Naive thymus-derived CD8-positive, alpha-beta T cell (primary cell): ENCODE results near the gene TRAF3. TPM values are rescaled to one million over a fixed set of nuclear protein-coding genes. Genes with fewer than 3 reads are reported as not detected.
"Not testable (repeated sequence)": the region's sequence is repeated elsewhere in the genome, so short reads cannot be mapped to it uniquely, and the experiment has no call there.

Experiments
- ATAC-seq, 2 donors: fragments of 150-1000 bp; cut with Tn5 transposase in 1 of 2; sonication (Bioruptor Pico), chemical (Tn5 transposase) in 1 of 2; 1 replicate in 1 of 2; 2 replicates in 1 of 2; pipeline ENCODE4 v1.10.0; 2021; ENCODE audit warnings: mild to moderate bottlenecking in 2 of 2, moderate library complexity in 2 of 2
- POLR2A ChIA-PET: fragments of 350-600 bp; sonication (Branson Sonifier 250); formaldehyde crosslinking; loops from one replicate; lab custom pipeline; 2021; ENCODE audit warnings: antibody characterized with exemption; lab: Charles Lee
- DNase-seq, 10 donors: peaks; one replicate each; pipeline versions ENCODE4 v3.0.0 to v3.0.0-alpha.2; 2020 to 2022
- H3K27ac Mint-ChIP-seq, 10 donors: one replicate each; pipeline ENCODE4 v1.8.0; 2020 to 2022; ENCODE audit warnings: mild to moderate bottlenecking in 10 of 10, mixed read lengths in 10 of 10, moderate library complexity in 4 of 10, inconsistent platforms in 1 of 10
- H3K27me3 Mint-ChIP-seq, 5 donors: one replicate each; pipeline ENCODE4 v1.8.0; 2021 to 2022; ENCODE audit warnings: mixed read lengths in 5 of 5
- H3K36me3 Mint-ChIP-seq, 3 donors: one replicate each; pipeline ENCODE4 v1.8.0; 2020 to 2022; ENCODE audit warnings: mixed read lengths in 3 of 3, mild to moderate bottlenecking in 2 of 3, inconsistent platforms in 1 of 3
- H3K4me1 Mint-ChIP-seq, 4 donors: one replicate each; pipeline ENCODE4 v1.8.0; 2021 to 2022; ENCODE audit warnings: mixed read lengths in 4 of 4
- H3K4me3 Mint-ChIP-seq, 10 donors: one replicate each; pipeline ENCODE4 v1.8.0; 2020 to 2022; ENCODE audit warnings: mild to moderate bottlenecking in 10 of 10, mixed read lengths in 10 of 10, moderate library complexity in 6 of 10, inconsistent platforms in 1 of 10
- H3K9me3 Mint-ChIP-seq, 9 donors: one replicate each; pipeline ENCODE4 v1.8.0; 2020 to 2022; ENCODE audit warnings: mixed read lengths in 9 of 9, mild to moderate bottlenecking in 3 of 9, inconsistent platforms in 1 of 9, moderate library complexity in 1 of 9
- polyA plus RNA-seq, 3 donors: library from polyadenylated mRNA; unstranded; fragments of 300-500 nt; fragmentation: Illumina TruSeq; gene quantifications; one replicate each; pipeline ENCODE4 v1.2.3, GENCODE V29; 2021
- total RNA-seq, 8 experiments: library from RNA in 2 of 8; stranded (reverse) in 2 of 8; gene quantifications; one replicate each; pipeline ENCODE4 v1.2.3 and lab custom pipeline; 2021 to 2026

The TRAF3 gene
- total and polyA plus RNA-seq, 5 experiments from 2014 or later: 13.3 to 45.2 (median 18.5) TPM

DNA sequence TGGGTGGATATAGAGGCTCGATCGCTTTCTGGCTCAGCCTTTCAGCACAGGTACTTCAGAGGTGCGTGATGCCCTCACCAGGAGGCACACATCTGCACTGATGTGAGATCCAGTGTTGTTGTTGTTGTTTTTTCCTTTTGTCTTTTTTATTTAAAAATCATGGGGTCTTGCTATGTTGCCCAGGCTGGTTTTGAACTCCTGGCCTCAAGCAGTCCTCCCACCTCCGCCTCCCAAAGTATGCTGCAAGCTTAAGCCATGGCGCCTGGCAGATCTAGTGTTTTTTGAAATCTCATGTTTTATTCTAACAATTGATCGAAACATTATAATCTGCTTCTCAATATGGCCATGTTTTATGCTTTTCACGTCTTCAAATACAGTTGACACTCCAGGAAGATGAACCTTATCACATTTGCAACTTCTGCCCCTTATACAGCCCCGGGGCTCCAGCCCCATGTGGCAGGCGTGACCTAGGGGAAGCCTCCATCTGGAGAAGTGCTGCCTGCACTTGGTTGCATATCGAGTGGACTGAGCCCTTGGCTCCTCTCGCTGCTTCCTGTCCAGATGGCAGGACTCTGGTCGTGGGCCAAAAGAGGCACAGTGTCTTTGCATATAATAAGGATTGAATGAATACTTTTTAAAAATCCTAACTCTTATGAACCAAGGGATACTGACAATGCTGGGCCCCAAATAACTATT is 71.7 kb downstream of the TRAF3 start:
- H3K4me1 Mint-ChIP-seq: peaks cover 10 to 24% (median 18%) of the 10 kb centered on the region in 4 donors
- DNase-seq (no peak), ATAC-seq (no peak)
- no peaks in the 10 kb centered on the region for H3K9me3 Mint-ChIP-seq
- POLR2A ChIA-PET: no interaction called here
- H3K36me3 Mint-ChIP-seq: peaks cover 0 to 39% (median 8%) of the 10 kb centered on the region in 3 donors
- peak overlapping the region in 5 of 10 donors; percentile 8 to 89 (median 29) for H3K27ac Mint-ChIP-seq
- no peak overlapping the region for H3K4me3 Mint-ChIP-seq
- no peaks in the 10 kb centered on the region for H3K27me3 Mint-ChIP-seq

DNA sequence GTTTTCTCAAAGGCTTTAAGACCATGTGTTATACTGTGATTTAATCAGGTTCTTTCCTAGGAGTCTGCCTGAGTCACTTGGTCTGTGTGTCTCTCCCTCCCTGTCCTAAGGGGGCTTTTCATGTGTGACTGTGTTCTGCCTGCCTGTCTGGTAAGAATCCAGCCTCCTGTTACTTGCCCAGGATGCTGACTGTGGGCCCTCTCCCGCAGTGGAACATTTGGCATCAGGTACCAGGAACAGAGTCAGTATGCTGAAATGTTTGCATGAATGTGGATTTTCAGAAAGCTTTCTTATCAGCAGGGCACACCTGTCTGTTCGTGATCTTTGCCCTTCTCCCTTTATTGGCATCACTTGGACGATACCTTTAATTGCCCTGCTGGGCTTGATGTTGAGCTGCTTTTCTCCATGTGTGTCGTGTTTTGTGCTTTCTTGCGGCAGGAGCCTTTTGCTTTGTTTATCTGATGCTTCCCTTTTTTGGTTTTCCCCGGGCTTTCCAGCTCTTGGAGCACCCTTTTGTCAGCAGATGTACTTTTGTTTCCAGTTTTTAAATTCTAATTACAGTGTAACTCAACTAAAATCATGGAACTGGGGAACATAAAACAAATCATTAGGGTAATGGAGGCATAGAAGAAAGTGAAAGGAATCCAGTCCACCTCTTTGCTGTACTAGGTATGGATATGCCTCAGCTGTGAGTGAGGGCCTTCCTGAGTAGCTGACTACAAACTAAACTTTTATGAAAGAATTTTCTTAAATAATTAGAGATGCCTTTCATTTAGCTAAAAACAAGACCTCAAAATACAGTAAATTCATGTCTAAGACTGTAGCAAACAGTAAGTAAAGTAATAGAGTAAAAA is 72.5 kb downstream of the TRAF3 start:
- peak overlapping the region in 6 of 10 donors; percentile 25 to 89 (median 46) for H3K27ac Mint-ChIP-seq
- POLR2A ChIA-PET: no interaction called here
- ATAC-seq: no peak
- peaks cover 11 to 27% (median 20%) of the 10 kb centered on the region in 4 donors for H3K4me1 Mint-ChIP-seq
- no peaks in the 10 kb centered on the region for H3K27me3 Mint-ChIP-seq
- peaks cover 0 to 41% (median 8%) of the 10 kb centered on the region in 3 donors for H3K36me3 Mint-ChIP-seq
- H3K9me3 Mint-ChIP-seq: no peaks in the 10 kb centered on the region
- H3K4me3 Mint-ChIP-seq: no peak overlapping the region
- DNase-seq: no peak

DNA sequence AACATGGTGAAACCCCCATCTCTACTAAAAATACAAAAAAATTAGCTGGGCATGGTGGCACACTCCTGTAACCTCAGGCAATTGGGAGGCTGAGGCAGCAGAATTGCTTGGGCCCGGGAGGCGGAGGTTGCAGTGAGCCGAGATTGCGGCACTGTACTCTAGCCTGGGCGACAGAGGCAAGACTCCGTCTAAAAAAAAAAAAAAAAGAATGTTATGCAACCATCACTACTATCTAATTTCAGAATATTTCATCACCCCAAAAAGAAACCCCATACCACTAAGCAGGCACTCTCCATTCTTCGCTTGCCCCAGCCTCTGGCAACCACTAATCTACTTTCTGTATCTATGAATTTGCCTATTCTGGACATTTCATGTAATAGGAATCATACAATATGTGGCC is 76.4 kb downstream of the TRAF3 start:
- ATAC-seq (no peak), DNase-seq (no peak)
- Mint-ChIP-seq H3K36me3 (peaks cover 10 to 53% (median 36%) of the 10 kb centered on the region in 3 donors), H3K4me3 (no peak overlapping the region), H3K27ac (no peak overlapping the region), H3K4me1 (peaks cover 18 to 30% (median 27%) of the 10 kb centered on the region in 4 donors), H3K9me3 (peaks cover 0 to 6% (median 0%) of the 10 kb centered on the region in 9 donors), H3K27me3 (no peaks in the 10 kb centered on the region)
- POLR2A ChIA-PET: no interaction called here

DNA sequence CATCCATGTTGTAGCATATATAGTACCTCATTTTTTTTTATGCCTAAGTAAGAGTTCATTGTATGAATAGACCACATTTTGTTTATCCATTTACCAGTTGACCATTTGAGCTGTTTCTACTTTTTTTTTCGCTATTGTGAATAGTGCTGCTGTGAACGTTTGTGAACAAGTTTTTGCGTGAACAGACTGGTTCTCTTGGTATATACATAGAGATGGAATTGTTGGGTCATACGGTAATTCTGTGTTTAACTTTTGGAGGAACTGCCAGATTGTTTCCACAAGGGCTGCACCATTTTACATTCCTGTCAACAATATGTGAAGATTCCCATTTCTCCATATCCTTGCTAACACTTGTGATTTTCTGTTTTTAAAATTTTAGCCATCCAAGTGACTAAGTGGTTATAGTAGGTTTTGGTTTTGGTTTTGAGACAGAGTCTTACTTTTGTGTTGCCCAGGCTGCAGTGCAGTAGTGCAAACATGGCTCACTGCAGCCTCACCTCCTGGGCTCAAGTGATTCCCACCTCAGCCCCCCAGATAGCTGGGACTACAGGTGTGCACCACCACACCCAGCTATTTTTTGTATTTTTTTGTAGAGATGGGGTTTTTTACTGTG is 76.9 kb downstream of the TRAF3 start:
- peaks cover 10 to 55% (median 41%) of the 10 kb centered on the region in 3 donors for H3K36me3 Mint-ChIP-seq
- H3K27ac Mint-ChIP-seq: no peak overlapping the region
- POLR2A ChIA-PET: interaction anchor here (0.7 kb wide), 1 partner anchor 86 kb away, joined by 3 read pairs; no protein-coding TSS in a partner anchor
- DNase-seq (no peak), ATAC-seq (no peak)
- no peaks in the 10 kb centered on the region for H3K27me3 Mint-ChIP-seq
- H3K9me3 Mint-ChIP-seq: peaks cover 0 to 6% (median 0%) of the 10 kb centered on the region in 9 donors
- H3K4me1 Mint-ChIP-seq: peaks cover 15 to 26% (median 23%) of the 10 kb centered on the region in 4 donors
- no peak overlapping the region for H3K4me3 Mint-ChIP-seq

DNA sequence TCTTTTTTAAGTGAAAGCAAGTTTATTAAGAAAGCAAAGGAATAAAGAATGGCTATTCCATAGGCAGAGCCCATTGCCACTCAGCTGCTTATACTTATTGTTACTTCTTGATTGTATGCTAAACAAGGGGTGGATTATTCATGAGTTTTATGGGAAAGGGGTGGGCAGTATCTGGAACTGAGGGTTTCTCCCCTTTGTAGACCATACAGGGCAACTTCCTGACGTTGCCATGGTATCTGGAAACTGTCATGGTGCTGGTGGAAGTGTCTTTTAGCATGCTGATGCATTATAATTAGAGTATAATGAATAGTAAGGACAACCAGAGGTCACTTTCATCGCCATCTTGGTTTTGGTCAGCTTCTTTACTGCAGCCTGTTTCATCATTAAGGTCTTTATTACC is 78.9 kb downstream of the TRAF3 start:
- H3K9me3 Mint-ChIP-seq: peaks cover 0 to 20% (median 2%) of the 10 kb centered on the region in 9 donors
- H3K4me1 Mint-ChIP-seq: peaks cover 11 to 17% (median 14%) of the 10 kb centered on the region in 4 donors
- H3K4me3 Mint-ChIP-seq: no peak overlapping the region
- H3K36me3 Mint-ChIP-seq: peaks cover 14 to 52% (median 47%) of the 10 kb centered on the region in 3 donors
- H3K27me3 Mint-ChIP-seq: no peaks in the 10 kb centered on the region
- no peak overlapping the region for H3K27ac Mint-ChIP-seq
- DNase-seq (no peak), ATAC-seq (no peak)
- POLR2A ChIA-PET: no interaction called here

DNA sequence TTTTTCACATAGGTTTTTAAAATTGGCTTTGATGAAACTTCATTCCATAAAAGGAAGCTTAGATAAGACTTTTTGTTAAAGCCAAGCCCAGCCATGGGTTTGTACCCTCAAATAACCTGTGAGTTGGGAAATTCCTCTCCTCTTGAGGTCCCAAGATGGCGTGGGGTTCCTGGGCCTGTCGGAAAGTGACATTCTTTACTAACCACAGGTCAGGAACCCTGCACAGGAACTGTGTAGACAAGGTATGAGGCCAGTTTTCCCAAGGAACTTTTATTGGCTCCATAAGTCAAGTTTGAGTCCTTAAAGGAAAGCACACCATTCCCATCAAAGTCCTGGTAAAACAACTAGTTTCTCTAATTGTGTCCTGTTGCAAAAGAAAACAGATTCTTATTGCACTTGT is 80.2 kb downstream of the TRAF3 start:
- peaks cover 0 to 31% (median 10%) of the 10 kb centered on the region in 9 donors for H3K9me3 Mint-ChIP-seq
- no peak overlapping the region for H3K27ac Mint-ChIP-seq
- POLR2A ChIA-PET: interaction anchor here (0.6 kb wide), 1 partner anchor 202 kb away, joined by 3 read pairs; no protein-coding TSS in a partner anchor
- ATAC-seq (no peak), DNase-seq (no peak)
- peaks cover 25 to 62% (median 47%) of the 10 kb centered on the region in 3 donors for H3K36me3 Mint-ChIP-seq
- no peaks in the 10 kb centered on the region for H3K27me3 Mint-ChIP-seq
- no peak overlapping the region for H3K4me3 Mint-ChIP-seq
- peaks cover 10 to 14% (median 13%) of the 10 kb centered on the region in 4 donors for H3K4me1 Mint-ChIP-seq

DNA sequence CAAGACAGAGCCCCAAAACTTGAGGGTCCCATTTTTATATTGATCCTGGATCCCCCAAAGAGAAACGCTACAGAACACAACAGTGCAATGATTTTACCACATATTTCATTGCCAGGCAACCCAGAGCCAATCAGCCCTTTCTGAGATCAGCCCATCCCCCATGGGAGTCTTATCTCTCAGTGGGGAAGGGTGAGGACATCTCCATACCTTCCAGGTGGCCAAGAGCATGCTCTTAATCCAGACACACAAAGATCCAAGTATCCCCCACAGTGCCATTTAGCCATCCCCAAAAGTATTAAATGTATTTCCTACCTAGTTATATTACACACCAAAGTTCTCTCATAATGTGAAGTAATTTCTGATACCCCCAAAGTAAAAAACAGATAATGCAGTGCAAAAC is 82.7 kb downstream of the TRAF3 start:
- Mint-ChIP-seq H3K27ac (peak overlapping the region in 1 of 10 donors; percentile 37), H3K4me1 (peaks cover 5 to 9% (median 7%) of the 10 kb centered on the region in 4 donors), H3K36me3 (peaks cover 38 to 69% (median 59%) of the 10 kb centered on the region in 3 donors), H3K27me3 (no peaks in the 10 kb centered on the region), H3K9me3 (peaks cover 0 to 37% (median 13%) of the 10 kb centered on the region in 9 donors), H3K4me3 (no peak overlapping the region)
- no peak for ATAC-seq
- POLR2A ChIA-PET: no interaction called here
- no peak for DNase-seq

DNA sequence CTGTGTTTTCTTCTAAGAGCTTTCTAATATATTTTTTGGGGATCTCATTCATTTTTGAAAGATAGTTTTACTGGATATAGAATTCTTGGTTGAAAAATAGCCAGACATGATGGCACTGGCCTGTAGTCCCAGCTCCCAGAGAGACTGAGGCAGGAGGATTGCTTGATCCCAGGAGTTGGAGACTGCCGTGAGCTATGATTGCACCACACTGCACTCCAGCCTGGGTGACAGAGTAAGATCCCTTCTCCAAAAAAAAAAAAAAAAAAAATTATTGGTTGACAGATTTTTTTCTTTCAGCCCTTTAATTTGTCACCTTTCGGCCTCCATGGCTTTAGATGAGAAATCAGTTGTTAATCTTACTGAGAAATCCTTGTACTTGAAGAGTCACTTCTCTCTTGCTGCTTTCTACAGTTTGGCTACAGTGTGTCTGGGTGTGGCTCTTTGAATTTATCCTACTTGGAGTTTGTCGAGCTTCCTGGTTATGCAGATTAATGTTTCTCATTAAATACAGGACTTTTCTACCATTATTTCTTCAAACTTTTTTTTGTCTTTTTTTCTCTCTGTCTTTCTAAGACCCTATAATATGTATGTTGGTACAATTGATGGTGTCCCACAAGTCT is 85.0 kb downstream of the TRAF3 start:
- H3K4me1 Mint-ChIP-seq: peaks cover 0 to 6% (median 3%) of the 10 kb centered on the region in 4 donors
- POLR2A ChIA-PET: no interaction called here
- peaks cover 0 to 34% (median 13%) of the 10 kb centered on the region in 9 donors for H3K9me3 Mint-ChIP-seq
- peak overlapping the region in 1 of 10 donors; percentile 15 for H3K27ac Mint-ChIP-seq
- ATAC-seq: no peak
- H3K36me3 Mint-ChIP-seq: peaks cover 30 to 59% (median 51%) of the 10 kb centered on the region in 3 donors
- H3K4me3 Mint-ChIP-seq: no peak overlapping the region
- no peak for DNase-seq
- no peaks in the 10 kb centered on the region for H3K27me3 Mint-ChIP-seq

DNA sequence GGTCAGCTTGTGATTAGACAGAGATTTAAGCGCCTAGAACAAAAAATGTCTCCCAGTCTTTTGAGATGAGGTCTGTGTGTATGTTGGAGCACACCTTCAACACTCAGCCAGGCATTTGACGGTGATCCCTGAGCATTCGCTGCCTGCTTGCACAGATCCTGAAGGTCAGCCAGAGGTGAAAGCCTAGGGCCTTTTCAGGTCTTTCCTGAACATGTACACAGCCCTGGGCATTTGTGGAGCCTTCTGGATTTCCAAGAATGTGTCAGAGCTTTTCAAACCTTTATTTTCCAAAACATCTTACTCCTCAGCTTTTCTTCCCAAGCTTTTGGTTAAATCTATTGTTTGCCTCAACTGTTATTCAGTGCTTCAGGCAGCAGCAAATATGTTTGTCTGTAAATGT is 86.1 kb downstream of the TRAF3 start:
- H3K4me1 Mint-ChIP-seq: peaks cover 2 to 9% (median 4%) of the 10 kb centered on the region in 4 donors
- H3K9me3 Mint-ChIP-seq: peaks cover 0 to 33% (median 13%) of the 10 kb centered on the region in 9 donors
- H3K27ac Mint-ChIP-seq: peak overlapping the region in 1 of 10 donors; percentile 38
- no peak for DNase-seq
- ATAC-seq: no peak
- H3K27me3 Mint-ChIP-seq: no peaks in the 10 kb centered on the region
- peaks cover 28 to 49% (median 44%) of the 10 kb centered on the region in 3 donors for H3K36me3 Mint-ChIP-seq
- no peak overlapping the region for H3K4me3 Mint-ChIP-seq
- POLR2A ChIA-PET: no interaction called here

DNA sequence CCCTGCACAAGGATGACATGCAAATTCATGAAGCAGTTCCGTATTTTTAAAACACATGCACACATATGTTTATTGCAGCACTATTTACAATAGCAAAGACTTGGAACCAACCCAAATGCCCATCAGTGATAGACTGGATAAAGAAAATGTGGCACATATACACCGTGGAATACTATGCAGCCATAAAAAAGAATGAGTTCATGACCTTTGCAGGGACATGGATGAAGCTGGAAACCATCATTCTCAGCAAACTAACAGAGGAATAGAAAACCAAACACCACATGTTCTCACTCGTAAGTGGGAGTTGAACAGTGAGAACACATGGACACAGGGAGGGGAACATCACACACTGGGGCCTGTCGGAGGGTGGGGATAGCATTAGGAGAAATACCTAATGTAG is 88.7 kb downstream of the TRAF3 start:
- Mint-ChIP-seq H3K27ac (peak overlapping the region in 1 of 10 donors; percentile 27), H3K36me3 (peaks cover 24 to 46% (median 39%) of the 10 kb centered on the region in 3 donors), H3K9me3 (peaks cover 0 to 22% (median 13%) of the 10 kb centered on the region in 9 donors)
- DNase-seq, H3K4me1 Mint-ChIP-seq, H3K27me3 Mint-ChIP-seq, H3K4me3 Mint-ChIP-seq, ATAC-seq: not testable (repeated sequence)
- POLR2A ChIA-PET: interaction anchor here (0.7 kb wide), 1 partner anchor 343 kb away, joined by 3 read pairs; no protein-coding TSS in a partner anchor

DNA sequence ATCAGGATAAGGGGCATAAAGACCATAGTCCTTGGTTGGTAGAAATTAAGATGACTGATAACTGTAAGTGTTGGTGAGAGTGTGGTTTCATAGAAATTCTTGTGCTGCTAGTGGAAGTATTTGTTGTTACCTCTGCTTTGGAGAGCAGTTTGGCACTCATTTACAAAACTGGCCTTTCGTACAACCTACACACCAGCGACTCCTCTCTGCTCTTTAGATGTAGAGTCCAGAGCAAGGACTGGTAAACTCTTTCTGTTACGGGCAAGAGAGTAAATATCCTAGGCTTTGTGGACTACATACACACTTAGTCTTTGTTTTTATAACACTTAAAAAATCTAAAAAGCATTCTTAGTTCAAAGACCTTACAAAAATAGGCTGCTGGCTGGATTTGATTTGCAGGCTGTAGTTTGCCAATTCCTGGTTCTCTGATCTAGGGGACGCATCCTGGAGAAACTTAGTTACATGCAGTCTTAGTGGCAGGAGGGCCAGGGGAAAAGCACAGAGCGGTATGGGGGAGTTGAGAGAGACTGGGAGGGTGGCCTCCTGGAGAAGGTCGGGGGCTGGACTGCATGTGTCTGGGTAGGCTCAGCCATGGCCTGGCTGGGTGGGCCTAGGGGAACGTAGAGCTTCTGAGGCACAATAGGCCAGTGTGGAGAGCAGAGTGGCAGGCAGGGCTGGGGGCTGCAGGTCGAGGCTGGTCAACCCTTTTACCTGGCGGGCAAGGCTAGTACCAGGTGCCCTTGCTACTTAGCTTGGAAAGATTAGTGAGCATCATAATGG is 89.9 kb downstream of the TRAF3 start:
- POLR2A ChIA-PET: no interaction called here
- ATAC-seq (no peak), DNase-seq (no peak)
- Mint-ChIP-seq H3K27me3 (no peaks in the 10 kb centered on the region), H3K9me3 (peaks cover 0 to 10% (median 5%) of the 10 kb centered on the region in 9 donors), H3K4me3 (no peak overlapping the region), H3K4me1 (peaks cover 3 to 10% (median 7%) of the 10 kb centered on the region in 4 donors), H3K27ac (peak overlapping the region in 2 of 10 donors; percentile 42 to 74), H3K36me3 (peaks cover 15 to 48% (median 27%) of the 10 kb centered on the region in 3 donors)
